ENCODE results near the gene PPP1R3C.

DNA sequence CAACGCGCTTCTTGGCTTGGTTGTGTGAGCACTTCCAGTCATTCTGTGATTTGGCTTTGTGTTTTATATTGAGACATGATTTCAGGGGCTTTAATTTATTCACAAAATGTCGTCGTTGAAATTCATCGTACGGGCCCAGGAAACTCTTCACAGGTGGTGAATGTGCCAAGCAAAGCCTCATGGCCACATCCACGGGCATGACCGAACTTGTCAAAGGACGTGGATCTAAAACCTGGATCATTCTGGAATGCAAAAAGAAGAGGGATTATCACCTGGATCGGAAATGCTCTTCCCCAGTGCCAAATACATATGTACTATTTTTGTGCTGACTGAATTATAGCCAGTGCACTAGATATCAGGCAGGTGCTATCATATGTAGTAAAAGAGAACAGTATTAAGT lies 2.2 kb downstream of the PPP1R3C start:
- TF ChIP-seq POLR2A (IDR thresholded peaks at IDR 0.05), result no peak
- TF ChIP-seq, protein P1, sequence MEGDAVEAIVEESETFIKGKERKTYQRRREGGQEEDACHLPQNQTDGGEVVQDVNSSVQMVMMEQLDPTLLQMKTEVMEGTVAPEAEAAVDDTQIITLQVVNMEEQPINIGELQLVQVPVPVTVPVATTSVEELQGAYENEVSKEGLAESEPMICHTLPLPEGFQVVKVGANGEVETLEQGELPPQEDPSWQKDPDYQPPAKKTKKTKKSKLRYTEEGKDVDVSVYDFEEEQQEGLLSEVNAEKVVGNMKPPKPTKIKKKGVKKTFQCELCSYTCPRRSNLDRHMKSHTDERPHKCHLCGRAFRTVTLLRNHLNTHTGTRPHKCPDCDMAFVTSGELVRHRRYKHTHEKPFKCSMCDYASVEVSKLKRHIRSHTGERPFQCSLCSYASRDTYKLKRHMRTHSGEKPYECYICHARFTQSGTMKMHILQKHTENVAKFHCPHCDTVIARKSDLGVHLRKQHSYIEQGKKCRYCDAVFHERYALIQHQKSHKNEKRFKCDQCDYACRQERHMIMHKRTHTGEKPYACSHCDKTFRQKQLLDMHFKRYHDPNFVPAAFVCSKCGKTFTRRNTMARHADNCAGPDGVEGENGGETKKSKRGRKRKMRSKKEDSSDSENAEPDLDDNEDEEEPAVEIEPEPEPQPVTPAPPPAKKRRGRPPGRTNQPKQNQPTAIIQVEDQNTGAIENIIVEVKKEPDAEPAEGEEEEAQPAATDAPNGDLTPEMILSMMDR (IDR thresholded peaks at IDR 0.05), result no peak
- no peak for TF ChIP-seq POLR2AphosphoS5 (IDR thresholded peaks at IDR 0.05)
